NCI-H187 (cell line): ENCODE results near the gene FER1L5.
A peak's percentile ranks its signal among the peaks of the same experiment; 100 is the strongest.

Experiments
- DNase-seq, 2 experiments: peaks; one replicate each; lab custom pipeline; 2025; lab: John Stamatoyannopoulos, UW

The FER1L5 gene

GRCh38 chr2:96642564-96643360 lies at the start of gene FER1L5:
Gene FER1L5 (plus strand): TSS chr2:96642764. CDS start chr2:96642837, 73 bp downstream.
- DNase-seq, result no peak

DNA sequence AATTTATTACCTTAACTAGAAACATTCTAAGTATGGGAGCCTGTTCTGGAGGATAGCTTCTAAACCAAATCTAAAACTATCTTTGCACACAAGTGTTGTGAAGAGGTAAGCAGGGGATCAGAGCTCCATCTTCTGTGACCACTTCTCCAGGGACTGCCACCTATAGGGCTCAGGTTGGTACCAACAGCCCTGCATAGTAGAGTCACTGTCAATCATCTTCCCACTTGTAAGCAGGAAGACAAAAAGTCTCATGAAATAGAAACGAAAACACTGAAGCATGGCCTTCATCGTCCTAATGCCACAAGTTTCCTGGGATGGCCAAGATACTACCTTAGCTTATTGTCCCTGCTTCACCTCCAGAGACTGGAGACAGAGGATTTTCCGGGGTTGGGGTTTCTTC lies 48.3 kb upstream of the FER1L5 start:
- DNase-seq, result no peak

- DNase-seq, result no peak
Measured at GRCh38 chr2:96594691-96595152, 47.8 kb upstream of the FER1L5 start.

DNA sequence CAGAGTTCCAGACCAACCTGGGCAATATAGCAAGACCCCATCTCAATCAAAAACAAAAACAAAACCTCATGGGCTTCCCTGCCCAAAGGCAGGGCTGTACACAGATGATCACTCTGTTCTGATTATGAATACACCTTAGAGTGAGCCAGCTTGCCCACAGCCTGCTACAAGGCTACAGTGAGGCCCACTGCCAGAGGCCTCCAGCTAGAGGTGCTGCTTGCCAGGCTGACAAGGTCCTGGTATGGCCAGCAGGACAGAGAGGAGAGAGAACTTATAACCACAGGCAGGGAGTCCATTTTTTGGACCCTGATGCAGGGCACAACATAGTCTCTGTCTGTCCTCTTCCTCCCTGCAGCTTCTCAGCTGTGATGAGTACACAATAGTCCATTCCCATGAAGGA lies 46.0 kb upstream of the FER1L5 start:
- no peak for DNase-seq

- no peak for DNase-seq
Measured at GRCh38 chr2:96599941-96600340, 42.6 kb upstream of the FER1L5 start.

- DNase-seq, result no peak
Measured at GRCh38 chr2:96601382-96602292, 40.9 kb upstream of the FER1L5 start.

- DNase-seq, result no peak
Measured at GRCh38 chr2:96602330-96602823, 40.2 kb upstream of the FER1L5 start.

DNA sequence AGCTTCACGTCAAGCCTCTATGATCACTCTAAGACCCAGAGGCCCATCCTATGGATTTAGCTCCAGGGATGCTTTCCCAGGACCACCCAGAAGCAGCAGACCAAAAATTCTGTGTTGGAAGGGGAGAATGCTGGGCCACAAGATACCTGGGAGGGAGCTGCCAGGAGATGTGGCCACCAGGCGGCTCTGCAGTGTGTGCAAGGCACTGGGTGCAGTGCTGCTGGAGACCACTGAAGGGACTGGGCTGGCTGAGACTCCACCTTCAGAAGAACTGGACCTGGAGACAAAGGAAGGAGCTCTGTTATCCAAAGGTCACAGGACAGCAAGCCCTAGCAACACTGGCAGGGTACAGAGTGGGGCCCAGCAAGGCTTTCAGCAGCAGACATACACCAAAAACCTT lies 38.5 kb upstream of the FER1L5 start:
- no peak for DNase-seq

DNA sequence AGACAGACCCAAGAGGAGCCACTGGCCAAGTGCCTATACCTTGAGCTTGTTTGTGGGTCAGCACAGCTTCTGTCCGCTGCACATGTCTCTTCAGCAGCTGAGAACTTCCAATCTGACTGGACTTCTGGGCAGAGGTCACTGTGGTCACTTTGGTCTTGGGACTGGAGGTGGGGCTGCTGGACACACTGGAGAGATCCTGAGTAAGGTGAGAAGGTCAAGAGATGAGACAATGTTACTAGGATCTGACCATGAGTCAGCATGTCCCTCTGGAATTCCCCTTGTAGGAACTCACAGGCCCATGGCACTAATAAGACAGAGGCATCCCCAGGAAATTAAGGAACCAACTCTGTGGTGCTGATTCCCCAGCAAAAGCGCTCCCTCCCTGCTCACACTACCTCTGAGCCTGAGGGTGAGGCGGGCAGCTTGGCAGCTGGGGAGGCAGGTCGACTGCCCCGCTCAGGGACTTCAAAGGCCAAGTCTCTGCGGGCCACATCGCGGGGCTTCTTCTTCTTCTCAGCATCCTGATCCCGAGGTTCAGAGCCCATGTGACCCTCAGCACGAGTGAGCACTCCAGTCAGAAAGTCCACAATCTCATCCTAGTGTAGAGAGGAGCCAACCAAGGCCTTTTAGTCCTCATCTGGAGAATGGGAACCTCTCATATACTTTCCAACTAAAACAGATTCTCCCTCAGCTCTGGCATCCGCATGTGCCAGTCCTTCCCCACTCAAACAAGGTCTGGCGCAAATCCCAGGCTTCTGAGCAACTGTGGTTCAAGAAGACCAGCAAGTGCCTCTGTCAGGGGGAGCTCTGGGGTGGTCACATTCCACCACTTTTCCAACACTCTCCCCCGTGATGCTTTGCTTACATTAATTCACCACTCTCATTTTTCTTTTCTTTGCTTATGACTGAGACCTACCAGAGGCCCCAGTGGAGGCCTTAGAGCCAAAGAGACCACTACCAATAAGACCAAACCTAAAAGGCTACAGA lies 33.8 kb upstream of the FER1L5 start:
- DNase-seq, result no peak

DNA sequence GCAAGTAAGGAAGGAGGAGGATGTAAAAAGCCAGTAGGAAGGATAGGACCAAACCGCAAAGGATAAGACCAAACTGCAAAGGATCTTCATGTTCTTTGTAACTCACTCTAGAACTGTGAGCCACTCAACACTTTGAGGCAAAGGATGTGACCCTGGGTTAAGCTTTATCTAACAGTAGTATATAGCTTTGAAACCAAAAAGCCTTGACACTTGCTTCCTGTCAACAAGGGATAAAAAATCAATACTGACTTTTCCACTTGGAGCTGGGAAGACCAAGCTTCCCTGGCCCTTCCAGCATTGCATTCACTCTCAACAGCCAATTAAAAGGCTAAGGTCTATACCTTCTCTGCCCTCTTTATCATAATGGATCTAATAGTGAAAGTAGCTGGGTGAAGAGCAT lies 26.4 kb upstream of the FER1L5 start:
- no peak for DNase-seq

GRCh38 chr2:96616535-96616934 lies 26.0 kb upstream of the FER1L5 start:
- DNase-seq, result no peak

DNA sequence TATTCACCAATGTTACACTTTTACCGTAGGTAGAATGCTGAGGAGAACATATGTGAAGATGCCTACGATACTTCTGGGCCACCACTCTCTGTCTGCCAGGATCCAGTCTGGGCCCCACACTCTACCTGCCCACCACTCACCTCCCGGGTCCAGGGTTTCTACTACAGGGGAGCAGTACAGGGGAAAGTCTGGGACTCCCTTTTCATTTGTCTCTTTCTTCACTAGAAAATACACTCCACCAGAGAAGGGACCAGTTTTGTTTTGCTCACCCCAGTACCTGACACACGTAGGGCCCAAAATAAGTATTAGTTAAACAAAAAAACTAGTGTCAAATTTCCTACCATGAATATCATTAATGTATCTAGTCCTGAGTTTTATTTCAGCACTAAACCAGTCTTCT lies 25.6 kb upstream of the FER1L5 start:
- DNase-seq, result no peak

- DNase-seq, result no peak
Measured at GRCh38 chr2:96618596-96619283, 23.8 kb upstream of the FER1L5 start.

- peak in 1 of 2 experiments; percentile 37 for DNase-seq
Measured at GRCh38 chr2:96622544-96622943, 20.0 kb upstream of the FER1L5 start.

DNA sequence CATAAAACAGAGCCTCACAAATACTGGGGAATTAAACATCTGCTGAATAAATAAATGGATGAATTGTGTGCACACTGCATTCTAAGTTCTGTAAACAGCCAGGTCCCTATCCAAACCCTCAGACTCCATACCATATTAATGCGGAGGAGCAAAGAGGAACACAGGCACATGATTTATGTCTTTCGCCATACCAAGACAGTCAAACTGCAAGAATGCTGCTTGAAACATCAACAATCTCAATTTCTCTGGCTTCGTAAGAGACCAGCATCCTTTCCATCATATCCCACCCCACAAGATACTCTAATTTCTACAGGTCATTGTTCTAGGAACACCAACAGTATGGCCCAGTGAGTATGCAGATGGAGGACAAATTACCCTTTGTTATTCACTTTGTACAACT lies 19.4 kb upstream of the FER1L5 start:
- DNase-seq, result no peak

GRCh38 chr2:96625571-96626552 lies 16.7 kb upstream of the FER1L5 start:
- DNase-seq, result no peak

DNA sequence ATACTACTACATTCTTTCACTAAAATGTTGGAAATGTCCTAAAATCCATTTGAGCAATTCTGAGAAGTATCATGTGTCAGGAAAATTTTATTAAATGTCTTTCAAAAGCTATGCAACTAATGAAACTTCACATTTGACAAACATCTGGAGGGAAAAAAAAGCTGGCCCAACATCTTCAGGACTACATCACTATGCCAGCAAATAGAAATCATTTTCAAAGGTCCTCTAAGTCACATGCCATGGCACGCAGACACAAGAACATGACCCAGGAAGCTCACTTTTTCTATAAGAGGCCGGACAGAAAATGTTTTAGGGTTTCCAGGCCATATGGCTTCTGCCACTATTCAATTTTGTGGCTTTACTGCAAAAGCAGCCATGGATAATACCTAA lies 16.0 kb upstream of the FER1L5 start:
- no peak for DNase-seq

DNA sequence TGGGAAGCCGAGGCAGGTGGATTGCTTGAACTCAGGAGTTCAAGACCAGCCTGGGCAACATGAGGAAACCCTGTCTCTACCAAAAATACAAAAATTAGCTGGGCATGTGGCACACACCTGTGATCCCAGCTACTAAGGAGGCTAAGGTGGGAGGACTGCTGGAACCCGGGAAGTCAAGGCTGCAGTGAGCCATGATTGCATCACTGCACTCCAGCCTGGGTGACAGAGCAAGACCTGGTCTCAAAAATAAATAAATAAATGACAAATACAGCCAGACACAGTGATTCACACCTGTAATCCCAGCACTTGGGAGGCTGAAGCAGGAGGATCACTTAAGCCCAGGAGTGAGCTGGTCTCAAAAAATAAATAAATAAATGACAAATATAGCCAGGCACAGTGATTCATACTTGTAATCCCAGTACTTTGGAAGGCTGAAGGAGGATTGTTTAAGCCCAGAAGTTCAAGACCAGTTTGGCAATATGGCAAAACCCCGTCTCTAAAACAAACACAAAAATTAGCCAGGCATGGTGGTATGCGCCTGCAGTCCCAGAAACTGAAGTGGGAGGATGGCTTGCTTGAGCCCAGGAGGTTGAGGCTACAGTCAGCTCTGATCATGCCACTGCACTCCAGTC lies 10.6 kb upstream of the FER1L5 start:
- no peak for DNase-seq

DNA sequence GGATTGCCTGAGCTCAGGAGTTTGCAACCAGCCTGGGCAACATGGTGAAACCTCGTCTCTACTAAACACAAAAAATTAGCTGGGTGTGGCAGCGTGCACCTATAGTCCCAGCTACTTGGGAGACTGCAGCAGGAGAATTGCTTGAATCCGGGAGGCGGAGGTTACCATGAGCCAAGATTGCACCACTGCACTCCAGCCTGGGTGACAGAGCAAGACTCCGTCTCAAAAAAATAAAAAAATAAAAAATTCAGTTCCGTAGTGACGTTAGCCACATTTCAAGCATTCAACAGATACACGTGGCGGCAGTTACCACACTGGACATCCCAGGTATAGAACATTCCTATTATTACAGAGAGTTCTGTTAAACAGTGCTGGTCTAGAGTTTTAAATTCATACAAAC lies 8.9 kb upstream of the FER1L5 start:
- DNase-seq, result no peak
